Measurements from ENCODE around the gene CNN1.

The CNN1 gene

DNA sequence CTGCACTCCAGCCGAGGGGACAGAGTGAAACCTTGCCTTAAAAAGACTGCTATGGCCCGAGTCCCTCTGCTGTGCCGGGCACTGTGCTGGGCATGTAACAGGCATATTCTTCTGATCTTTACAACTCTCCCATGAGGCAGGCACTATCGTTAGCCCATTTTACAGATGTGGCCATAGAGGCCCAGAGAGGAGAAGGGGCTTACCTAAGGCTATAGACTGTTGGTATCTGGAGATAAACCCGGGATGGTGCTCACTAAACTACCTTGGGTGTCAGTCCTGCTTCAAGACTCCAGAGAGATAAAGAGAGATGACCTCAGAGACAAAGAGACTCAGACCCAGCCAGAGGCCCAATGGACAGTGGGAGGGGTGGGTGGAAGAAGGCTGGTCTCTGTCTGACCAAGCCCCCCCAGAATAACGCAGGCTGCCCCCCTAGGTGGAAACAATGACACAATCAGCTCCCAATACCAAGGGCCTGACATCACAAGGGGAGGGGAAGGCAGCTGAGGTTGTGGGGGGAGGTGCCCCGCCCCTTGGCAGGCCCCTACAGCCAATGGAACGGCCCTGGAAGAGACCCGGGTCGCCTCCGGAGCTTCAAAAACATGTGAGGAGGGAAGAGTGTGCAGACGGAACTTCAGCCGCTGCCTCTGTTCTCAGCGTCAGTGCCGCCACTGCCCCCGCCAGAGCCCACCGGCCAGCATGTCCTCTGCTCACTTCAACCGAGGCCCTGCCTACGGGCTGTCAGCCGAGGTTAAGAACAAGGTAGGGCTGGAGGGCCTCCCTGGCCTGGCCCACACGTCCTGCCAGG lies at the start of gene CNN1:
CNN1 (plus strand) TSS at position 620 of the 805 bp plus-strand sequence; CDS start at position 697, 77 bp downstream.
- DNase-seq (ENCODE audit: low read depth in 2 of 2): no peak

GRCh38 chr19:11489378-11489777 lies 49.3 kb upstream of the CNN1 start:
- DNase-seq (ENCODE audit: low read depth in 2 of 2): no peak

DNA sequence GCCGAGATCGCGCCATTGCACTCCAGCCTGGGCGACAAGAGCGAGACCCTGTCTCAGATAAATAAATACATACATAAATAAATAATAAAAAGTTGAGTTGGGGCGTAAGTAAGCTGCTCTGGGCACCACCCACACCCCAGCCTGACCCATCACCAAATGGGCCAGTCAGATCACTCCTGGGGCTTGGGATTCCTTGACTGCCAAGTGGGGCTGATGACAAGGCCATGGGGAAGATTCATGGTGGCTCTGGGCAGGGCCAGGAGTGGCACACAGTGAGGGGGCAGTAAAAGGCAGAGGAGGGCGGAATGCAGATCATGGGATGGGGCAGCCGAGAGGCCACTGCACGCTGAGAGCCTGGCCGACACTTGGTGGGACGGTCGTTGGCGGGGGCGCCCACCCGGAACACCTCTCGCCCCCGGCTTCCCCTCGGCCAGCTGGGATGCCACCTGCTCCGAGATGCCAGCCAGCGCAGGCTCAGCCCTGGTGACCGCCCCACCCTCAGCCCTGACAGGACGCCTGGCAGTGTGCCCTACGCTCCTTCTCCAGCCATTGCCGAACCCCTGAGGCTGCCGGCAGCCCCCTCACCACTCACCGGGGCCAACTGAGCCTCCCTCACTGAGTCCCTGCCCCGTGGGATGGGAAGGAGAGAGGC lies 43.9 kb upstream of the CNN1 start:
- DNase-seq (ENCODE audit: low read depth in 2 of 2): no peak

DNA sequence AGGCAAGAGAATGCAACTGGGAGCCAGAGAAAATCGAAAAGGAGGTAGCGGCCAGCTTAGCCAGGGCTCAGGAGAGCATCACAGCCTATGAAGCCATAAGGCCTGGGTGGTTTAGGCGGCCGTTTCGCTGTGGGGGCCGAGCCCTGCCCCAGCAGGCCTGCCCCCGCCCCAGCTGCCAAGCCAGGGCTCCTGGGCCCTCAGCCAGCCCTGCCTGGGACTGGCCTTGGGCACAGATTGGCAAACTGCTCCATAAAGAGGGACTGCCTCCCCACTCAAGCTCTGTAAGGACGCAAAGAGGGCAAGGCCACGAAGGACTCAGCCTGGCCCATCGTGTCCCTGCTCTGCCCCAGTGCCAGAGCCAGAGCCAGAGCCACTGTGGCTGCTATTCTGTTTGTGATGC lies 43.2 kb upstream of the CNN1 start:
- DNase-seq (ENCODE audit: low read depth in 2 of 2): no peak

DNA sequence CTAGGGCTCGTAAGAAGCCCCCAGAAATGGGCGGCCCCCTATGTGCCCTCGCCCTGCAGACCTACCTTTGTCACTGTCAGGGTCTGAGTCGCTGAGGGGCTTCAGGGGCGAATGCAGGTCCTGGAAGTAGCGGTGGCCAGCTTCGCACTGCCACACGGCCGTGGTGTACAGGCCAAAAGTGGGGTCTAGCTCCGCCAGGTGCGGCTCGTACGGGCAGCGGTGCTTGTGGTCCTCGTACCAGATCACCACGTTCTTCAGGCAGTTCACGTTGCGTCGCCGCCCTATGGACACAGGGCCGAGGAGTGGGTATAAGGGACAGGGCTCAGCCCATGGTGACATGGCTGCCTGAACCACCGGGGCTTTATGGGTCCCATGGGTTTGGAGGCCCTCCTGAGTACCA lies 42.8 kb upstream of the CNN1 start:
- no peak for DNase-seq (ENCODE audit: low read depth in 2 of 2)

DNA sequence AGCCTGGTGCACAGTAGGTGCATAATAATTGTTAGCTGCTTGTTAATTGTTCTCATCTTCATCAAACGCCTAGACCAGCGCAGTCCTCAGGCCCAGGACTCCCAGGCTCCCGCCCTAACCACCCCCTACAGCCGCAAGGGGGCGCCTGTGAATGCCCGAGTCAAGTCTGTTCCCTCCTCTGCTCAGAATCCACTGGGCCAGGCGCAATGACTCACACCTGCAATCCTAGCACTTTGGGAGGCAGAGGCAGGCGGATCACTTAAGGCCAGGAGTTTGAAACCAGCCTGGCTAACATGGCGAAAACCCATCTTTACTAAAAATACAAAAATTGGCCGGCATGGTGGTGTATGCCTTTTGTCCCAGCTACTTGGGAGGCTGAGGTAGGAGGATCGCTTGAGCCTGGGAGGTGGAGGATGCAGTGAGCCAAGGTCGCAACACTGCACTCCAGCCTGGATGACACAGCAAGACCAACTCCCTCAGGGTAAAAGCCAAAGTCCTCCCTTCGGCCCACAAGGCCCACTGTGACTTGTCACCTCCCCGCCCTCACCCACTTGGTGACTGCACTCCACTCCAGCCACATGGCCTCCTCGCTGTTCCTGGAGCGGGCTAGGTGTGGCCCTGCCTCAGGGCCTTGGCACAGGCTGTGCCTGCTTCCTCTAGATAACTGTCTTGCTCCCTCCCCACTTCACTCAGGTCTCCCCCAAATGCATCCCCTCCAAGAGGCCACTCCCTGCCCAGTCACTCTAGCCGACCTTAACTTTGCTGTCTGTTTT lies 42.1 kb upstream of the CNN1 start:
- DNase-seq (ENCODE audit: low read depth in 2 of 2): peak in 1 of 2 donors; percentile 31

- no peak for DNase-seq (ENCODE audit: low read depth in 2 of 2)
Observed at GRCh38 chr19:11499220-11499726, 39.4 kb upstream of the CNN1 start.

GRCh38 chr19:11499890-11500420 lies 38.7 kb upstream of the CNN1 start:
- DNase-seq (ENCODE audit: low read depth in 2 of 2): no peak

DNA sequence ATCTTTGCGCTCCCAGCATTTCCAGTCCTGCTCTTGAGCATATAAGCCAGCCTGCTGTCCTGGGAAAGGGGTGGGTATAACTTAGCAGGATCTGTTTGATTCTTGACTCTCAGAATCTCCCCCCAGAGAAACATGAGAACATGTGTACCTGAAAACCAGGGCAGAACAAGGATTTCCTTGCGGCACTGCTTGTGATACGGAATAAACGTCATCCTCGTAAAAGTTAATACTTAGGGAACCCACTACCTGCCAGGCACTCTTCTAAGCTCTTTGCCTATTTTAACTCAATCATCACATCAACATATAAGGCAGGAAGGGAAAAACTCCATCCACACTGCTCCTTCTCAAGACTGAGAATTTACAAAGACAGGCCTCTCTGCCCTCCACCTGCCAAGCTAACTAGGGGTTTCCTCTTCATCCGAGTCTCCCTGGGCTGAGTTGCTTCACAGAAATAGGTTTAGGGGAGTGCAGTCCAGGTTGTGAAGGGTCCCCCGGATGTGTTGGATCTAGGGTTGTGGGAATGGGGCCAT lies 34.1 kb upstream of the CNN1 start:
- no peak for DNase-seq (ENCODE audit: low read depth in 2 of 2)

GRCh38 chr19:11505032-11505503 lies 33.6 kb upstream of the CNN1 start:
- peak; percentile 89 to 93 for DNase-seq (ENCODE audit: low read depth in 2 of 2)

GRCh38 chr19:11505504-11506100 lies 33.0 kb upstream of the CNN1 start, which contains the start of gene ZNF653:
TSS of gene ZNF653 (minus strand) at chr19:11505839. CDS start at chr19:11505786, 53 bp downstream.
- DNase-seq (ENCODE audit: low read depth in 2 of 2): peak; percentile 83 to 90

DNA sequence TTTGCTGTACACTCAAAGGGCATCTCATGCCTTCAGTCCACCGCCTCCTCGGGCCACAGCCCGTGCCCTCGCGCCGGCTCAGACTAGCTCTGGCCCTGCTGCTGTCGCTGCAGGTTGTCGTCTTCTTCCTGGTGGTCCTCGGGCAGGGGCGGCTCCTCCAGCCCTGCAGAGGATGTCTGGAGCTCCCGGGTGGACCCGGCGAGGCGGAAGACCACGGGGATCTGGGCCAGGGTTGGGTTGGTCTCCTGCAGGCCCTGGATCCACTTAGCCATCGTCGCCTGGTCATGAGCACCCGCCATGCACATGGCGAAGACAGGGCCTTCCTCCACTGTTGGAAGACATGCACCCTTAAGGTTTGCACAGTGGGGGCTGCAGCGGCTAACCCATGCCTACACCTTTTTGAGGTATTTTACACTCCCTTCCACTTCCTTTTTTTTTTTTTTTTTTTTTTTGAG lies 32.5 kb upstream of the CNN1 start:
- no peak for DNase-seq (ENCODE audit: low read depth in 2 of 2)

DNA sequence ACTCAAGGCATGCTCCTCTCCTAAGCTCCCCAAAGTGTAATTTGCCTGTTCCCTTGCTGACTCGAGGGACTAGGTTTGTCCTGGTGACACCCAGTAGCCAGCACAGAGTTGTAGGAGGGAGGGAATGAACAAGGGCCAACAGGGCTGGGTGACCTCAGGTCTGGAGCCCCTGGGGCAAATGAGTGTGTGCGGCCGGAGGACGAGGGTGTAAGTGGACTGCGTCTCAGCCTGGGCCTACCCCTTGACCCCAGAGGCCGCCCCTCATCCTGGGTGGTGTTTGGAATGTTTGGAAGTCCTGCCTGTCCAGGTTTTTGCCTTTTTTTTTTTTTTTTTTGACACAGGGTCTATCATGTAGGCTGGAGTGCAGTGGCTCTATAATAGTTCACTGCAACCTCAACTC lies 31.7 kb upstream of the CNN1 start:
- no peak for DNase-seq (ENCODE audit: low read depth in 2 of 2)

- DNase-seq (ENCODE audit: low read depth in 2 of 2): no peak
Observed at GRCh38 chr19:11507370-11508078, 31.1 kb upstream of the CNN1 start.

DNA sequence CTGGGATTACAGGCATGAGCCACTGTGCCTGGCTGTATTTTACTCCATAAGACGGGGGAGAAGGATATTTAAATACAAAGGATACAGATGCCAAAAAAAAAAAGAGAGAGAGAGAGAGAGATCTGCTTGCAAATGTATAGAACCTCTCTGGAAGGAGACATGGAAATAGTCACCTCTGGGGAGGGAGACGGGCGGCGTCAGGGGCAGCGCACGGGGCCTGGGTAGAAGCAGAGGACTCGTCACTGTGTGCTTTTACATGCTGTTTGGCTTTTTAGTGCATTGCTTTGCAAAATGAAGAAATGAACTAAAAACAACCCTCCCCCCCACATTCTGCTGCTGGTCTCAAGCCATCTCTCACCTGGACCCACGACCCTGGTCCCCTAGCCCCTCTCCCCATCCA lies 28.2 kb upstream of the CNN1 start:
- no peak for DNase-seq (ENCODE audit: low read depth in 2 of 2)

DNA sequence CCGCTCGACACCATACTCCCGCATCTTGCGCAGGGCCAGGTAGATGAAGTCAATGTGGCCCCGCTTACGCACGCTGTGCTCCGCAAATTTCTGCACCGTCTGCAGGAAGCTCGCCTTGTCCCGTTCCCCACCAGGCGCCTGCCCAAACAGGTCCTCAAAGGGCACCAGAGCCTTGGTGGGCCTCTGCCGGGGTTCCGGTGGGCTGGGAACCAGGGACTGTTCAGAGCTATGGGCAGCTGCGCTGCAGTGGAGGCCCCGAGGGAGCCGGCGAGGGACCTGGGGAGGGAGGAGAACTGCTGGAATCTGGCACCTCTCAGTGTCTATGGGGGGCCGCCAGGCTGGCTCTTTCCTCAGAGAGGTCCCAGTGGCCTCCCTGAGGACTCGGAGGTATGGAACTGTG lies 24.7 kb upstream of the CNN1 start:
- no peak for DNase-seq (ENCODE audit: low read depth in 2 of 2)

DNA sequence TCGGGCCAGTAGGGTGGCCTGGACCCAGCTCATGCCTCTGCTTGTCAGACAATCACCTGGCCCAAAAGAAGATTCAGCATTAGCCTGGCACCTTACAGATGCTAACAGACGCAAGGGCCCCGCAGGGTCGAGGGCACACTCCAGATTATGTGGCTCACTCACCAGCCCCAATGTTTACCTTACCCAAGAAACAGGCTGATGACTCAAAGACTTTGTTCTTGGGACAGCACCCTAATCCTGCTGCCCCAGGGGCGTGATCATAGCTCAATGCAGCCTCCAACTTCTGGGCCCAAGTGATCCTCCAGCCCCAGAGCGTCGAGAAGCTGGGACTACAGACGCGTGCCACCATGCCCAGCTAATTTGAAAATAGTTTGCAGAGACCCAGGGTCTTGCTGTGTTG lies 19.5 kb upstream of the CNN1 start:
- DNase-seq (ENCODE audit: low read depth in 2 of 2): no peak

DNA sequence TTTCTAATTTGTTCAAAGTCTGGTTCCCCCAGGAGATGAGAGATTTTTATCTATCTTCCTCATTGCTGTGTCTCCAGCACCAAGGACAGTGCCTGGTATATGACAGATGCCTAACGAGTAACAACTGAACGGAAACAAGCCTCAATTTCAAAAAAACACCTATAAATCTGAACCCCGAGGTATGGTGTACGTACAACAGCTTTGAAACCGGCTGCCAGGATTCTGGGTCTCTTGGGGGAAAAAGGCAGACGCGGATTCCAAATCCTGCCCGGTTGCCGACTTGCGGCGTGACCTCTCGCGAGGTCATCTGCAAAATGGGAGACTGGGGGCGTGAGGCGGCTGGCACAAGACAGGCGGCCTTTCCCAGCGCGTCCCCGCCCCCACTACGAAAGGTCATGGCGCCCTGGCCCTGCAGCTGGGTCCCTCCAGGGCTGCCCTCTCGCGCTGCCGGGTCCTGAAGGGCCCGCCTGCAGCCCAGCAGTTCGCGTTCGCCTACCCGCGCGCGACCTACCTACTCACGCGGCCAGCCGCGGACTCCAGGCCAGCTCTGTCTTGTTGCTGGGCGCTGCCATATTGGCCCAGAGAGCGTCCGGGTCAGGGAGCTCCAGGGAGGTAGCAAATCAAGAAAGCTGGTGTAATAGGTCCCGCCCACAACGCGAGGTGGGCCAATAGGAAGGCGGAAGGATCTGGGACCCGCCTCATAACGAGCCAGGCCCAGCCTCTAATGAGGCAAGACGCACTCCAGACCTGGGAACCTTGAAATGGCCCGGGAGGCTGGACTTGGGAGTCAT lies 9.9 kb upstream of the CNN1 start, which contains the start of gene ECSIT:
ECSIT (minus strand) TSS at position 584 of the 791 bp plus-strand sequence. CDS start 9,964 bp downstream, outside the sequence.
- peak; percentile 82 to 89 for DNase-seq (ENCODE audit: low read depth in 2 of 2)

DNA sequence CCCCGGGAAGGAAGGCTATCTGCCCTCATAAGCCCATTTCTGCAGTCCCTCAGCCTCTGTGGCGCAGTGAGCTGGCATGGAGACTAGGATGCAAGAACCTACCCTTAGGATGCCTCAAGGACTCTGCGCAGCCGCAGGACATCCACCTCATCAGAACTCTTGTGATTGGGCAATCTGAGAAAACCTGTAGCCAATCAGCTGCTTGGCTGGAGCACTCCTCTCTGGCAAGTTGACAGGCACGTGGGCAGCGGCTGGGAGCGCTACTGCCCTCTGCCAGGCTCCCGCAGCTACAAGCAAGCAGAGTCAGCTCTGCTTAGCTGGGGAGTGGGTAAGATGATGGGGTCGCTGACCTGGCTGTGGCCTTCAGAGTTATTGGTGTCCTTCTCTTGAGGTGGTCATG lies 8.2 kb upstream of the CNN1 start:
- DNase-seq (ENCODE audit: low read depth in 2 of 2): no peak

Measured in stimulated activated CD8-positive, alpha-beta memory T cell treated with anti-CD3 and anti-CD28 coated beads, Interleukin-15, amount 100 ng/mL, for 4 hours (primary cell).